HEK293 (cell line): ENCODE results near the gene SMIM26.

Experiments used
- CTCF ChIA-PET: fragments of 350-600 bp; formaldehyde crosslinking; extraction: SDS; loops from one replicate; lab custom pipeline; 2021; ENCODE audit warnings: antibody characterized with exemption; lab: Yijun Ruan, JAX
- POLR2A ChIA-PET: fragments of 300-600 bp; formaldehyde crosslinking; extraction: SDS; loops from one replicate; lab custom pipeline; 2020; ENCODE audit warnings: antibody characterized with exemption, inconsistent platforms; lab: Yijun Ruan, JAX
- H3K27ac ChIP-seq: fragments of 200-500 bp; sonication (Bioruptor generic); 2 replicates; pipeline ENCODE4 v1.5.1; 2014; ENCODE audit warnings: low read depth, low read length, control low read depth, inconsistent platforms; ENCODE audit errors: extremely low read depth
- H3K36me3 ChIP-seq, 2 experiments: fragments of 200-500 bp in 1 of 2; sonication (Bioruptor generic) in 1 of 2; 1 replicate in 1 of 2; 2 replicates in 1 of 2; pipeline ENCODE4 v1.5.1; 2014 to 2017; ENCODE audit warnings: inconsistent platforms in 2 of 2, low read length in 2 of 2; ENCODE audit not compliant: control insufficient read depth in 2 of 2, insufficient read depth in 1 of 2
- H3K4me1 ChIP-seq: fragments of 200-500 bp; sonication (Bioruptor generic); 2 replicates; pipeline ENCODE4 v1.5.1; 2014; ENCODE audit warnings: mild to moderate bottlenecking, low read length, inconsistent platforms; ENCODE audit not compliant: control insufficient read depth, insufficient read depth
- H3K4me3 ChIP-seq: 2 replicates; pipeline ENCODE4 v1.5.1; 2011; ENCODE audit warnings: low read depth, mild to moderate bottlenecking, control low read depth, low read length, moderate library complexity
- H3K9me3 ChIP-seq: fragments of 200-500 bp; sonication (Bioruptor generic); 2 replicates; pipeline ENCODE4 v1.5.1; 2014; ENCODE audit warnings: low read depth, low read length, inconsistent platforms; ENCODE audit not compliant: control insufficient read depth, insufficient read depth
- IKZF3 ChIP-seq: fragments of 450-650 bp; IDR thresholded peaks from 2 replicates; pipeline ENCODE4 v1.5.0; 2018; ENCODE audit warnings: missing biosample characterization, mild to moderate bottlenecking, missing genetic modification characterization, moderate library complexity
- PRDM2 ChIP-seq: fragments of 450-650 bp; formaldehyde crosslinking; IDR thresholded peaks from 2 replicates; pipeline ENCODE4 v1.5.1; 2016; ENCODE audit warnings: missing biosample characterization, missing genetic modification characterization, borderline replicate concordance
- ZNF132 ChIP-seq: fragments of 450-650 bp; formaldehyde crosslinking; IDR thresholded peaks from 2 replicates; pipeline ENCODE4 v1.5.1; 2017; ENCODE audit warnings: missing biosample characterization, missing genetic modification characterization, borderline replicate concordance
- ZNF184 ChIP-seq: fragments of 450-650 bp; IDR thresholded peaks from 2 replicates; pipeline ENCODE4 v1.5.1; 2018; ENCODE audit warnings: missing biosample characterization, mild to moderate bottlenecking, missing genetic modification characterization
- ZNF214 ChIP-seq: fragments of 450-650 bp; formaldehyde crosslinking; IDR thresholded peaks from 2 replicates; pipeline ENCODE4 v1.5.1; 2017; ENCODE audit warnings: missing biosample characterization, mild to moderate bottlenecking, missing genetic modification characterization, borderline replicate concordance
- ZNF26 ChIP-seq: fragments of 450-650 bp; formaldehyde crosslinking; IDR thresholded peaks from 2 replicates; pipeline ENCODE4 v1.5.1; 2016; ENCODE audit warnings: missing biosample characterization, missing genetic modification characterization
- ZNF777 ChIP-seq: fragments of 450-650 bp; formaldehyde crosslinking; IDR thresholded peaks from 2 replicates; pipeline ENCODE4 v1.5.1; 2017; ENCODE audit warnings: missing biosample characterization, missing genetic modification characterization, borderline replicate concordance

SMIM26 gene

DNA sequence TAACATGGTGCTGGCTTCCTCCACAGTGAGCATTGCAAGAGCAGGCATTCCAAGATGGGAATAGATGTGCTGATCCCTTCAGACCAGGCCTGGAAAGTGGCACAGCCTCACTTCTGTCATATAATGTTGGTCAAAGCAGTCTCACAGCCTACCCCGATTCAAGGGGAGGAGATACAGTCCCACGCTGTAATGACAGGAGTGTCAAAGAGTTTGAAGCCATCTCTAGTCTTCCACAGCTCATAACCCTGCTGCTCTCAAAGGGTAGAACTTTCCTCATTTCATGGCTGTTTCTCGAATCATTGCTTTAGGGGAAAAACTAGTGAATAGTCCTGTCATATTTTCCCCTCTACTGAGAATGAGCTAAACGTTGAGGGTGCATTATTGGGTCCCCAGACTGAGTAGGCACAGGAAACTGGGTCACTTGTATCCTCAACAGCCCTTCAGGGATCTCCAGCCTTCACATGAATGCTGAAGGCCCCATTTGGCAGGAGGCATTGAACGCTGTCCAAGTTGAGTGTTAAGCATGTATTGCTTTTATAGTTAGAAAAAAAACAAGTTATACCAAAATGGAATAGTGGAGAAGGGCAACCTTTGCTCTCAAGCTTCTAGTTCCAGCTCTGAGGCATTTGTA is 47.9 kb downstream of the SMIM26 start:
- no peak overlapping the region for H3K27ac ChIP-seq
- CTCF ChIA-PET = no interaction called here
- H3K9me3 ChIP-seq = no peaks in the 10 kb centered on the region
- H3K36me3 ChIP-seq = no peaks in the 10 kb centered on the region; a peak in 1 of 3 replicates
- H3K4me1 ChIP-seq = no peaks in the 10 kb centered on the region
- no peak overlapping the region for H3K4me3 ChIP-seq
- no peak for TF ChIP-seq ZNF132 (tag by site-specific recombination)
- no peak for TF ChIP-seq IKZF3 (tag by site-specific recombination)
- no peak for TF ChIP-seq ZNF777 (tag by site-specific recombination)
- no peak for TF ChIP-seq PRDM2
- TF ChIP-seq ZNF184 = no peak
- no peak for TF ChIP-seq ZNF214 (tag by site-specific recombination)
- TF ChIP-seq ZNF26 = no peak
- POLR2A ChIA-PET = no interaction called here
